K562 (cell line): ENCODE data around the gene GFRA4. TPM values are rescaled to one million over a fixed set of nuclear protein-coding genes. Genes with fewer than 3 reads are reported as not detected.

ENCODE experiments used
- ATAC-seq: fragments of 200-7000 bp; cut with Tn5 transposase; 3 replicates; pipeline ENCODE4 v1.9.1; 2020; ENCODE audit warnings: moderate library complexity
- BruUV-seq: library from RNA; stranded (reverse); fragments of 400-500 nt; replicated peaks from 2 replicates; lab custom pipeline; 2021; lab: Mats Ljungman, UMichigan
- CTCF ChIA-PET: fragments of 300-600 bp; formaldehyde crosslinking; extraction: SDS; loops from one replicate; lab custom pipeline; 2021; ENCODE audit warnings: low intra/inter-chr PET ratio; lab: Yijun Ruan, JAX
- POLR2A ChIA-PET: fragments of 300-600, 350-650 bp; sonication (Branson Sonifier 250); formaldehyde crosslinking; extraction: SDS; loops from one replicate; lab custom pipeline; 2021; ENCODE audit warnings: antibody characterized with exemption, inconsistent platforms; lab: Yijun Ruan, JAX
- DNase-seq, 4 experiments: peaks; one replicate each; pipeline versions ENCODE4 v3.0.0 to v3.0.0-alpha.2; 2011 to 2018; ENCODE audit warnings: low spot score in 3 of 4, mixed read lengths in 3 of 4; ENCODE audit errors: extremely low read depth in 1 of 4
- FAIRE-seq: peaks from 2 replicates; lab custom pipeline; 2011; peaks lifted over from hg19 to GRCh38; lab: Jason Lieb, UNC
- H2AFZ ChIP-seq: 2 replicates; pipeline ENCODE4 v1.6.0; 2011; ENCODE audit warnings: low read depth, low read length, control low read depth, inconsistent platforms
- H3K27ac ChIP-seq: fragments of 200-600 bp; 3 replicates; pipeline ENCODE4 v1.8.0; 2011; ENCODE audit warnings: low read depth, mild to moderate bottlenecking, control low read depth, inconsistent platforms, low read length, moderate library complexity, mixed read lengths; ENCODE audit errors: extremely low read depth
- H3K27me3 ChIP-seq, 2 experiments: fragments of 300-600 bp in 1 of 2; 2 replicates in 1 of 2; 3 replicates in 1 of 2; pipeline versions ENCODE4 v1.6.0 to v1.8.0; 2011; ENCODE audit warnings: inconsistent platforms in 2 of 2, low read length in 2 of 2, mild to moderate bottlenecking in 1 of 2, mixed read lengths in 1 of 2, moderate library complexity in 1 of 2; ENCODE audit not compliant: control insufficient read depth in 2 of 2, insufficient read depth in 2 of 2
- H3K36me3 ChIP-seq: fragments of 300-600 bp; 3 replicates; pipeline ENCODE4 v1.8.0; 2011; ENCODE audit warnings: mild to moderate bottlenecking, low read length, inconsistent platforms; ENCODE audit not compliant: control insufficient read depth, insufficient read depth
- H3K4me1 ChIP-seq, 2 experiments: fragments of 200-600 bp in 1 of 2; replicated peaks in 1 of 2; 2 replicates in 1 of 2; 3 replicates in 1 of 2; pipeline versions ENCODE4 v1.5.1 to v1.8.0; 2011; ENCODE audit warnings: inconsistent platforms in 2 of 2, low read length in 2 of 2, mild to moderate bottlenecking in 1 of 2, mixed read lengths in 1 of 2, moderate library complexity in 1 of 2; ENCODE audit not compliant: control insufficient read depth in 2 of 2, insufficient read depth in 2 of 2
- H3K4me2 ChIP-seq: 2 replicates; pipeline ENCODE4 v1.6.1; 2011; ENCODE audit warnings: low read length, control low read depth, inconsistent platforms, mixed read lengths; ENCODE audit not compliant: insufficient read depth
- H3K4me3 ChIP-seq: fragments of 200-600 bp; sonication (generic), shearing (Covaris generic); 2 replicates; pipeline ENCODE4 v1.5.1; 2016; ENCODE audit warnings: control low read depth, inconsistent platforms
- H3K79me2 ChIP-seq: fragments of 200-600 bp; 3 replicates; pipeline ENCODE4 v1.8.0; 2011; ENCODE audit warnings: low read length, inconsistent platforms; ENCODE audit not compliant: control insufficient read depth, insufficient read depth
- H3K9ac ChIP-seq, 2 experiments: 2 replicates each; pipeline versions ENCODE4 v1.6.0 to v1.6.1; 2011; ENCODE audit warnings: low read depth in 2 of 2, low read length in 2 of 2, control low read depth in 1 of 2, inconsistent platforms in 1 of 2, mild to moderate bottlenecking in 1 of 2, mixed read lengths in 1 of 2; ENCODE audit not compliant: insufficient read depth in 1 of 2
- H3K9me1 ChIP-seq: one replicate; pipeline ENCODE4 v1.6.0; 2011; ENCODE audit warnings: inconsistent platforms, mild to moderate bottlenecking, low read length, moderate library complexity; ENCODE audit not compliant: control insufficient read depth, insufficient read depth
- H3K9me3 ChIP-seq: replicated peaks from 2 replicates; pipeline ENCODE4 v1.5.1; 2011; ENCODE audit warnings: low read depth, low read length, inconsistent platforms; ENCODE audit not compliant: control insufficient read depth, insufficient read depth
- H4K20me1 ChIP-seq: replicated peaks from 2 replicates; pipeline ENCODE4 v1.6.1; 2011; ENCODE audit warnings: low read length, inconsistent platforms, mixed read lengths; ENCODE audit not compliant: control insufficient read depth, insufficient read depth
- E4F1 ChIP-seq: fragments of 250-450 bp; sonication (Bioruptor Pico); IDR thresholded peaks from 2 replicates; pipeline ENCODE4 v1.5.0; 2021; ENCODE audit warnings: mild to moderate bottlenecking, borderline replicate concordance
- RBM34 ChIP-seq: fragments of 200-400 bp; formaldehyde crosslinking; IDR thresholded peaks from 2 replicates; pipeline ENCODE4 v1.6.1; 2018; ENCODE audit warnings: low read length, borderline replicate concordance; ENCODE audit not compliant: insufficient read depth
- TCF7 ChIP-seq: sonication (generic); IDR thresholded peaks from 2 replicates; pipeline ENCODE4 v1.6.1; 2016; ENCODE audit warnings: antibody characterized with exemption, borderline replicate concordance
- YY1 ChIP-seq, 3 experiments: IDR thresholded peaks; 2 replicates each; pipeline ENCODE4 v1.6.1; 2011; ENCODE audit warnings: low read length in 2 of 3, mild to moderate bottlenecking in 2 of 3, moderate library complexity in 2 of 3, borderline replicate concordance in 1 of 3, control low read depth in 1 of 3, low read depth in 1 of 3; ENCODE audit not compliant: insufficient read depth in 3 of 3, insufficient replicate concordance in 2 of 3, control insufficient read depth in 1 of 3, insufficient read length in 1 of 3; ENCODE audit errors: extremely low read depth in 1 of 3
- ZBTB2 ChIP-seq: fragments of 450-650 bp; IDR thresholded peaks from 2 replicates; pipeline ENCODE4 v1.6.1; 2016; ENCODE audit warnings: antibody characterized with exemption
- ZNF24 ChIP-seq: fragments of 450-650 bp; IDR thresholded peaks from 2 replicates; pipeline ENCODE4 v1.6.1; 2016
- ZNF282 ChIP-seq: sonication (generic); formaldehyde crosslinking; IDR thresholded peaks from 2 replicates; pipeline ENCODE4 v1.8.1; 2023; ENCODE audit warnings: missing genetic modification reagents
- WGBS: fragments of 100-300 bp; shearing (Covaris generic); methylation state at CpG from one replicate; pipeline ENCODE4 v1.1.6; 2016; ENCODE audit warnings: low coverage, mixed read lengths; ENCODE audit not compliant: insufficient coverage; ENCODE audit errors: missing lambda C conversion rate; 5-methylcytosine and 5-hydroxymethylcytosine counted together
- in situ Hi-C: fragments of 300-500 bp; cut with MboI; formaldehyde crosslinking; loops from 4 replicates; pipeline ENCODE4 v1.15.0; 2018; ENCODE audit warnings: inconsistent platforms, mixed read lengths
- intact Hi-C: fragments of 100-400 bp; cut with micrococcal nuclease; formaldehyde crosslinking; loops from 2 replicates; pipeline ENCODE4 v1.14.2; 2022
- polyA plus RNA-seq, 8 experiments: library from polyadenylated mRNA; depleted of rRNA in 4 of 8; stranded (reverse) in 5 of 8; unstranded in 3 of 8; fragments of >200 nt; fragmentation: Nextera tagmentation in 2 of 8; fragmentation: Illumina TruSeq in 1 of 8; extraction: Ambion mirVana in 2 of 8; extraction: Trizol in 1 of 8; gene quantifications; 2 replicates each; pipeline versions ENCODE4 v1.2.1 to v1.2.3, GENCODE V29; 2011 to 2014; ENCODE audit warnings: inconsistent platforms in 1 of 8, missing spikeins in 1 of 8
- total RNA-seq, 7 experiments: library from RNA; depleted of rRNA in 6 of 7; stranded (reverse); fragments of >200 nt in 6 of 7; fragmentation: Illumina TruSeq in 2 of 7; extraction: Trizol in 2 of 7; gene quantifications; 2 replicates each; pipeline versions ENCODE4 v1.2.1 to v1.2.3, GENCODE V29; 2011 to 2021; ENCODE audit warnings: low replicate concordance in 1 of 7

Gene GFRA4
- total and polyA plus RNA-seq, 9 of the 15 experiments (the other 6 are each of a cell fraction or from before 2014, with no cell fraction given), result not detected

GRCh38 chr20:3672547-3673171 lies 9.5 kb upstream of the GFRA4 start:
- peaks cover 0 to 30% of the 10 kb centered on the region in 2 experiments; a peak in 2 of 5 replicates for H3K4me1 ChIP-seq
- H3K4me2 ChIP-seq, result no peak overlapping the region
- TF ChIP-seq ZBTB2, result no peak
- no peak for TF ChIP-seq ZNF282 (CRISPR knock-in tag)
- TF ChIP-seq ZNF24, result no peak
- TF ChIP-seq RBM34, result no peak
- no peak for TF ChIP-seq TCF7
- no peak for TF ChIP-seq YY1 (IDR thresholded peaks at IDR 0.05; ENCODE audit: borderline replicate concordance in 1 of 3, control insufficient read depth in 1 of 3, extremely low read depth in 1 of 3, insufficient read depth in 3 of 3, insufficient read length in 1 of 3, insufficient replicate concordance in 2 of 3, low read depth in 1 of 3, low read length in 2 of 3)
- TF ChIP-seq E4F1 (CRISPR knock-in tag), result no peak
- H3K27ac ChIP-seq, result no peak overlapping the region
- BruUV-seq, result no TSS peak
- no peak for ATAC-seq
- POLR2A ChIA-PET, result interaction anchor here (0.6 kb wide), 1 partner anchor 40 kb away, joined by 3 read pairs; the partner anchor contains the start of gene SIGLEC1
- CTCF ChIA-PET, result no interaction called here
- H3K79me2 ChIP-seq, result no peaks in the 10 kb centered on the region
- intact Hi-C loops (loop anchor here (10.0 kb wide), 1 partner anchor 112 kb away; the partner anchor contains the start of genes CENPB and SPEF1), in situ Hi-C loops (no loop called here)
- 23% methylated on average over 13 of the region's 58 CpGs for WGBS
- no peak for FAIRE-seq
- H2AFZ ChIP-seq, result no peak overlapping the region
- no peaks in the 10 kb centered on the region for H3K36me3 ChIP-seq
- no peak overlapping the region for H3K4me3 ChIP-seq
- H3K27me3 ChIP-seq, result peaks cover 2 to 44% of the 10 kb centered on the region in 2 experiments; a peak in 3 of 5 replicates
- no peaks in the 10 kb centered on the region for H3K9me3 ChIP-seq
- DNase-seq, result no peak
- H4K20me1 ChIP-seq, result 0 out of 2 replicates have a peak, but pooled peaks cover 6% of the 10 kb centered on the region
- H3K9me1 ChIP-seq, result no peaks in the 10 kb centered on the region
- no peak overlapping the region for H3K9ac ChIP-seq
